GM18951 (cell line): ENCODE data around the gene FCHO1.

Experiments
- POLR2A ChIP-seq: IDR thresholded peaks from 4 replicates; pipeline ENCODE4 v1.6.1; 2011; ENCODE audit warnings: mild to moderate bottlenecking; ENCODE audit not compliant: insufficient read length, insufficient read depth; ENCODE audit errors: extremely low read depth
- in situ Hi-C: fragments of 300-500 bp; cut with MboI; formaldehyde crosslinking; loops from one replicate; pipeline ENCODE4 v1.12.0; 2022; ENCODE audit warnings: low sequenced_read_pairs, mixed read lengths, inconsistent platforms; ENCODE audit not compliant: unreplicated experiment

FCHO1 gene

GRCh38 chr19:17724655-17725054 lies 26.6 kb upstream of the FCHO1 start:
- in situ Hi-C loops = no loop called here
- no peak for TF ChIP-seq POLR2A

- in situ Hi-C loops = no loop called here
- TF ChIP-seq POLR2A = no peak
These were observed 25.7 kb upstream of the FCHO1 start for GRCh38 chr19:17725422-17726078.

- in situ Hi-C loops = no loop called here
- no peak for TF ChIP-seq POLR2A
These were observed 25.0 kb upstream of the FCHO1 start for GRCh38 chr19:17726136-17726741.

GRCh38 chr19:17726964-17727773 lies 24.1 kb upstream of the FCHO1 start:
- in situ Hi-C loops = no loop called here
- TF ChIP-seq POLR2A = no peak

GRCh38 chr19:17727843-17728242 lies 23.4 kb upstream of the FCHO1 start:
- no peak for TF ChIP-seq POLR2A

GRCh38 chr19:17733127-17733526 lies 18.1 kb upstream of the FCHO1 start:
- in situ Hi-C loops = no loop called here
- TF ChIP-seq POLR2A = no peak

More at GRCh38 chr19:17727843-17728242, 23.4 kb upstream of the FCHO1 start:
- in situ Hi-C loops = no loop called here

GRCh38 chr19:17734146-17734545 lies 17.1 kb upstream of the FCHO1 start:
- no peak for TF ChIP-seq POLR2A
- in situ Hi-C loops = no loop called here

- TF ChIP-seq POLR2A = no peak
These were observed 15.9 kb upstream of the FCHO1 start for GRCh38 chr19:17735410-17735809.

GRCh38 chr19:17737690-17738153 lies 13.6 kb upstream of the FCHO1 start:
- in situ Hi-C loops = no loop called here

More at GRCh38 chr19:17735410-17735809, 15.9 kb upstream of the FCHO1 start:
- in situ Hi-C loops = no loop called here

GRCh38 chr19:17739121-17739875 lies 12.0 kb upstream of the FCHO1 start:
- in situ Hi-C loops = no loop called here
- TF ChIP-seq POLR2A = no peak

More at GRCh38 chr19:17737690-17738153, 13.6 kb upstream of the FCHO1 start:
- TF ChIP-seq POLR2A = no peak

- TF ChIP-seq POLR2A = no peak
- in situ Hi-C loops = no loop called here
These were observed 9.8 kb upstream of the FCHO1 start for GRCh38 chr19:17741456-17741855.

- TF ChIP-seq POLR2A = no peak
- in situ Hi-C loops = no loop called here
These were observed 7.2 kb upstream of the FCHO1 start for GRCh38 chr19:17743874-17744580.
